Measurements from ENCODE around the gene GABRR2.

- TF ChIP-seq POLR2A (IDR thresholded peaks at IDR 0.05) (no peak), POLR2AphosphoS5 (IDR thresholded peaks at IDR 0.05; ENCODE audit: insufficient read depth in 1 of 2, low read depth in 1 of 2) (no peak)
Measured at GRCh38 chr6:89346433-89346832, 31.3 kb upstream of the GABRR2 start.

All from vagina (tissue), 2 donors.